Right forelimb (tissue), 1 donor: Measurements from ENCODE around the gene STAC.

Experiments
- DNase-seq: peaks from one replicate; pipeline ENCODE4 v3.0.0-alpha.2; 2018

The STAC gene

GRCh38 chr3:36380221-36381031 is at the start of gene STAC:
TSS of gene STAC (plus strand) at chr3:36380504. CDS start at chr3:36380644, 140 bp downstream.
- peak; percentile 49 for DNase-seq

- no peak for DNase-seq
Measured at GRCh38 chr3:36332139-36332538, 48.2 kb upstream of the STAC start.

- DNase-seq: no peak
Measured at GRCh38 chr3:36362216-36362615, 18.1 kb upstream of the STAC start.

GRCh38 chr3:36362973-36363372 is 17.3 kb upstream of the STAC start:
- DNase-seq: no peak

GRCh38 chr3:36364260-36364659 is 16.0 kb upstream of the STAC start:
- DNase-seq: no peak

GRCh38 chr3:36365829-36366228 is 14.5 kb upstream of the STAC start:
- DNase-seq: no peak

- DNase-seq: no peak
Measured at GRCh38 chr3:36366308-36366707, 14.0 kb upstream of the STAC start.

- no peak for DNase-seq
Measured at GRCh38 chr3:36367912-36368573, 12.3 kb upstream of the STAC start.

GRCh38 chr3:36372534-36372935 is 7.8 kb upstream of the STAC start:
- DNase-seq: no peak

GRCh38 chr3:36373084-36373483 is 7.2 kb upstream of the STAC start:
- DNase-seq: no peak

- no peak for DNase-seq
Measured at GRCh38 chr3:36373666-36374065, 6.6 kb upstream of the STAC start.

- DNase-seq: no peak
Measured at GRCh38 chr3:36379872-36380220, 458 bp upstream of the STAC start.

GRCh38 chr3:36381311-36381956 is 1.1 kb downstream of the STAC start:
- DNase-seq: no peak

- DNase-seq: no peak
Measured at GRCh38 chr3:36393563-36393962, 13.3 kb downstream of the STAC start.

- DNase-seq: no peak
Measured at GRCh38 chr3:36394176-36394575, 13.9 kb downstream of the STAC start.

- peak; percentile 50 for DNase-seq
Measured at GRCh38 chr3:36397841-36398240, 17.5 kb downstream of the STAC start.

- DNase-seq: no peak
Measured at GRCh38 chr3:36399933-36400332, 19.6 kb downstream of the STAC start.

GRCh38 chr3:36401056-36401455 is 20.8 kb downstream of the STAC start:
- no peak for DNase-seq

GRCh38 chr3:36403661-36404060 is 23.4 kb downstream of the STAC start:
- DNase-seq: no peak

GRCh38 chr3:36405190-36405589 is 24.9 kb downstream of the STAC start:
- no peak for DNase-seq

- no peak for DNase-seq
Measured at GRCh38 chr3:36408146-36408545, 27.8 kb downstream of the STAC start.

GRCh38 chr3:36409862-36410261 is 29.6 kb downstream of the STAC start:
- DNase-seq: no peak

- no peak for DNase-seq
Measured at GRCh38 chr3:36411587-36411986, 31.3 kb downstream of the STAC start.

- no peak for DNase-seq
Measured at GRCh38 chr3:36416599-36416998, 36.3 kb downstream of the STAC start.
